GM19240 (cell line): ENCODE results near the gene RNF112.

Source experiments
- DNase-seq: peaks from one replicate; pipeline ENCODE4 v3.0.0; 2011; ENCODE audit warnings: low spot score; ENCODE audit not compliant: insufficient read length

RNF112 gene

DNA sequence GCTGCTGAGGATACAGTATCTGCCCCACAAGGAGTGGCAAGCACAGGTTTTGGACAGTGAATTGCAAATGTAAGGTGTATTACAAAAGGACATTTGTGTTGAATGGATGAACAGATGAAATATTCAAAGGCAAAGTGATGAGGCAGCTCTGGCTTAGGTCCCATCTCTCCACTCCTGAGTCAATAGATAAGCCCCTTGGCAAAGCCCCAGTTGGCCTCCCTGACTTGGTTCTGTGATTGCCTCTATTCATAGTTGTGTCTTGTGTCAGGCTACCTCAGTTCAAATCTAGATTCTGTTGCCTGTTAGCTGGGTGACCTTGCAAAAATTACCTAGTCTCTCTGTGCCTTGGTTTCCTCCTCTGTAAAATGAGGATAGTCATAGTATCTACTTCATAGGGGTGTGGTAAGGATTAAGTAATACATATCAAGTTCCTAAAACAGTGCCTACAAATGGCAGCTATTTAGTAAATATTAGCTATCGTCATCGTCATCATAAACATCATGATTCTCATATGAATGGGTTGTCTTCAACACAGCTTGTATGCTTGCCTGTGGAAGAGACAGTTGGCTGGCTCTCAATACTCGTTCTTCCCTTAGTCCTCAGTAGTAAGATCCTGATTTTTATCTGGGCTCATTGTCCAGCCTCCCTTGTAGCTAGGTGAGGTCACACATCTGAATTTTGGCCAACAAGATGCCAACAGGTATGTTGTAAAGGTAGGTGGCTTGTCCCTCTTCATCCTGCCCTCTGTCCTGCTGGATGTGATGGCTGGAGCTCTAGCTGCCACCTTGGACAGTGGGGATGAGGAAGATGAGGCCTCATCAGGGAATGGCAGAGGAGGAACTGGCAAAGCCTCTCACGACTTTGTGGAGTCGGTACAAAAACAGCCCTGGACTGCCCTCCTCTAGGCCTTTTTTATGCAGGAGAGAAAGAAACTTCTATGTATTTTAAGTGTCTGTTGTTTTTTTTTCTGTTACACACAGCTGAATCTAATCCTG lies 21.9 kb upstream of the RNF112 start:
- DNase-seq: no peak

- DNase-seq: no peak
These were observed 20.1 kb upstream of the RNF112 start for GRCh38 chr17:19390951-19391350.

DNA sequence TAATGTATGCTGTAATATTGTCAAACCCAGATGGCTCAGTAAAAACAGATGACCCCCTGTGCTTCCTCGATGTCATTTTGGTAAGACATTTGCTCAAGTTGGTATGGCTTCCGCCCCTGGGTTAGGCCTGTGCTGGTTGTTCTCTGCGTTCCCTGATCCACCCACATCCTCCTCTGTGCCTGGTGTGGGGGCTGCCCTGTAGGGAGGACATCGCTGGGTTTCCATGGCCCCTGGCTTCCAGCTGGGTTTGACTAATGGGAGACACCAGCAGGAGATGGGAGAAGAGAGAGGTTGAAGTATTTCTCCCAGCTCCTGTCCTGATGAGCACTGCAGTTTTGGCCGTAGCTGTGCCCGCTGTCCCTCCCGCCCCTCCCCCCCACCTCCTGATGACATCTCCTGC lies 19.6 kb upstream of the RNF112 start:
- no peak for DNase-seq

- DNase-seq: no peak
These were observed 18.7 kb upstream of the RNF112 start for GRCh38 chr17:19392303-19392702.

DNA sequence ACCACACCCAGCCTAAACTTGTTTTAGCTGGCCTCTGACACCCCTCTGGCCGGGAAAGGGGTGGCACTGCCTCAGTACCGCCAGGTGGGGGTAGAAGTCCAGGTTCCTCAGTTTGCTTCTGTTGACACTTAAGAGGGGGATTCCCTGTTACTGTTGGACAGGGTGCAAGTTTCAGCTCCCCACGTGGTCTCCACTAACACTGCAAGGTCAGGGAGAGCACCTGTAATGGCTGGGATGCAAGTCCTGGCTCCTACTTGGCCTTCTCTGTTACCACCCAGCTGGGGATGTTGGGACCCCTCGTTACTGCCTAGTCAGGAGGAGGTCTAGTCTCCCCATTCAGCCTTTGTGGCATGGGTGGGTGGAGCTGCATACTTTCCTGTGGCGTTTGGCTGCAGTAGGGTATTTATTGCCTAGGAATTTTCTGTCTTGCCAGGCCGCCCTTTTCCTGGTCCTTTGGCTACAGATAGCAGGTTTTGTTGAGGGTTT lies 13.4 kb upstream of the RNF112 start:
- DNase-seq: no peak

GRCh38 chr17:19398301-19399181 lies 12.5 kb upstream of the RNF112 start:
- no peak for DNase-seq

DNA sequence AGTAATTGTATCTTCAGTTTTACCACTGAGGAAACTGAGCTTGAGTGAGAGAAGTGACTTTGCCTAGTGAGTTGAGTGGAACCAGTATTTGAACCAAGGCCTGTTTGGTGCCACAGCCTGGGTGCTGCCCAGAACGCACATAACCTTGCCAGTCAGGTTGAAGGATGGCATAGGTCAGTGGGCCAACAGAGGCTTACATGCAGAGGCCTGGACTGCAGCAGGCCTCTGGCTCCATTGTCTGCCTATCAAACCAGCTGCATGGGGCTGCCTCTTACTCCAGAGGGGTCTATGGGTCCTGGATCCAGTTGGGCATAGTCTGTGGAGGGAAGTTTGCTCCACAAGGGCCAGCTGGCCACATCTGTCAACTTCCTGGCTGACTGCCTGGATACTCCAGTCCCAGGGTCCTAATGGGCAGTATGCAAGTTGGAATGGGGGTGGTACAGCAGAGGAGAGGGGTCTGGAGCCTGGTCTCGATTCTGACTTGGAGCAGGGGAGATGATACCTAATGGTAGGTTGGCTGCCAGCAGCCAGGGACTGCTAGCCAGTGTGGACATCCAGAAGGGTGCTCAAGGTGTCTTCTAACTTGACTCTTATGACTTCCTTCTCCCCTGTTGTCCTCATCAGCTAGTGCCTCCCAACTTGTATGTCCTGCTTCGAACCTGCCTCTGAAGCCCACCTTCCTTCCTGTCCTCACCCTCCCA lies 11.1 kb upstream of the RNF112 start:
- DNase-seq: no peak

DNA sequence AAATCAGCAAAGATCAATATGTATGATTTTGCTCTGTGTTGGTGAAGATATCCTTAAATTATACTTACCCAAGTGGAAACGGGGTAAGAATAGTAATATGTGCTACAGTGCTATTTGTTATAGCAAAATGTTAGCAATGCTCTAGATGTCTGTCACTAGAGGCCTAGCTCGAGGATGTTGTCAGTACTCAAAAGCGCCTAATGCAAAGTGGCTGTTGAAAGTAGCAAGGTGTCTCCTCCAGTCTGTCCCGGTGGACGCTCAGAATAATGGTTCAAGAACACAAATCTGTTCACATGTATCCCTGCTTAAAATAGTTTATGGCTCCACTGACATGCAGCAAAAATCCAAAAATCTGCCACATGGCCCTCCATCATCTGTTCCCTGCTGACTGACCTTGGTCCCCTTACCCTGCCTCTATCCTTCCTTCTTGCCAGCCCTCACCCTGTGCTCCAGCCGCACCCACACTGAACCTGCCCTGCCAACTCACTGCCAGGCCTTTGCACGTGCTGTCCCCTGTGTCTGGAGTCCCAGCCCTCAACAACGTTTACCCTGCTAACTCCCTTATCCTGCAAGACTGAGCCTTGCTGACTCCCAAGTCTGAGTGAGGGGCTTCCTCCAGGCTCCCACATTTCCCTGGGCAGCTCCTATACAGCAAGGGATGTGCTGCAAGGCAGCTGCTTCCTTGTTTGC lies 9.6 kb upstream of the RNF112 start:
- DNase-seq: no peak

- no peak for DNase-seq
These were observed 8.9 kb upstream of the RNF112 start for GRCh38 chr17:19402171-19402570.

- no peak for DNase-seq
These were observed 8.0 kb upstream of the RNF112 start for GRCh38 chr17:19403021-19403420.

GRCh38 chr17:19404264-19404663 lies 6.8 kb upstream of the RNF112 start:
- no peak for DNase-seq

DNA sequence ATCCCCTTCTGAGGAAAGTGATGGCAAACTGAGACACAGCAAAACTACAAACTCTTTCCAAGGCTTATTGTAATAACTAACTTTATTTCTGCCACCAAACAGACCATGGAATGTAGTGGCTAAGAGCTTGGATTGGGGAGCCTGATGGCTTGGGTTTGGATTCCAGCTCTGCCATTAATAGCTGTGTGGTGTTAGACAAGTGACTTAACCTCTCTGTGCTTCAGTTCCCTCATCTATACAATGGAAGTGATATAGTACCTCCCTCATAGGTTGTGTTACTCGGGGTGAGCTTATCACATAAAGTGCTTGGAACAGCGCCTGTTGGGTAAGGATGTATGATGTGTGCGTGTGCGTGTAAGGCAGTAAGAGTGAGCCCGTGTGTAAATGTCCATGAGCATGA lies 5.9 kb upstream of the RNF112 start:
- no peak for DNase-seq

GRCh38 chr17:19407601-19408345 lies 3.3 kb upstream of the RNF112 start:
- DNase-seq: no peak

GRCh38 chr17:19408346-19408710 lies 2.7 kb upstream of the RNF112 start:
- no peak for DNase-seq

DNA sequence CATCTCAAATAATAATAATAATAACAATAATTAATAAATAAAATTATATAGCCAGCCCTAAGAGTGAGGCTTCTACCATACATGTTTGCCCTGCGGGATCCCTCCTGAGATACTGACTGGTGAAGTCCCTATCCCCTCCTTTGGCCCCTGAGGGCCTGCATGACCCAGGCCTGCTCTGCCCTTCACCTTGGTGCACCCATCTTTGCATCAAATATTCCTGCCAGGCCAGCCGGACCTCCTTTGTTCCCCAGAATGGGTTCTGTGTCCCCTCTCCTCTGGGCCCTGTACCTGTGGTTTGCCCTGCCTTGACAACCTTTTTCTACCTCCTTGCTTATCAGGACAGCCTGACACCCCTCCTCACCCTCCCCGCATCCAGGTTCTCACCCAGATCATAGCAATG lies 2.0 kb upstream of the RNF112 start:
- no peak for DNase-seq

DNA sequence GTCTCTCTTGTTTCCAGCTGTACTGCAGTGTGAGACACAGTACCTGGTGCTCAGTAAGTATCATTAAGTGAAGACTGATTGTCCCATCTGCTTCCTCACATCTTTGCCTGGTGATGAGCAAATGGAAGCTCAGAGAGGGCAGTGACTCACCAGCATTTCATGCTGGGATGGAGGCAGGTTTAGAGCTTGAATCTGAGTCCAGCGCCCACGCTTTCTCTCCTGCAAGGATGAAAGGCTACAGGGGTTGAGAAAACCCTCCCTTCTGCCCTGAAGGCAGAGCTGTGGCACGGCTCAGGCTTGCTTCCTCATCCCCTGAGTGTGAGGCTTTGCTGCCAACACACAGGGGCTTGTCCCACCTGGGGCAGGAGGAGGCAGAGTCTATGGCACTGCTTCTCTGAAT lies 1.5 kb upstream of the RNF112 start:
- no peak for DNase-seq

DNA sequence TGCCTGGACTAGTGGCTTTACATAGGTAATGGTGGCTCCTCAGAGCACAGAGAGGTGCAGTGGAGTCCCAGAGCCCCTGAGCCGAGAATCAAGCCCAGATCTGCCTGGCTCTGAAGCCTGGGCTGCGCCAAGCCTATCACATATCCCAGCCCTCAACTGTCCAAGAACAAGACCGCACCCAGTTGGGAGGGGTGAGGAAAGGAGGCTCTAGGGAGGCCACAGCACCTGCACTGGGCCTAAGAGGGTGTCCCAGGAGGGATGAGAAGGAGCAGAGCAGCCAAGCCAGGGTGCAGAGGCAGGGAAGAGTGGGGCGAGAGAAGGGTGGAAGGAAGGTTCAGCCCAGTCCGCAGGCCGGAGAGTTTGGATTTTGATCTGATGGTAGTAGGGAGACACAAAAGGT lies 941 bp upstream of the RNF112 start:
- DNase-seq: no peak

- DNase-seq: no peak
These were observed 599 bp downstream of the RNF112 start for GRCh38 chr17:19411631-19412030.

DNA sequence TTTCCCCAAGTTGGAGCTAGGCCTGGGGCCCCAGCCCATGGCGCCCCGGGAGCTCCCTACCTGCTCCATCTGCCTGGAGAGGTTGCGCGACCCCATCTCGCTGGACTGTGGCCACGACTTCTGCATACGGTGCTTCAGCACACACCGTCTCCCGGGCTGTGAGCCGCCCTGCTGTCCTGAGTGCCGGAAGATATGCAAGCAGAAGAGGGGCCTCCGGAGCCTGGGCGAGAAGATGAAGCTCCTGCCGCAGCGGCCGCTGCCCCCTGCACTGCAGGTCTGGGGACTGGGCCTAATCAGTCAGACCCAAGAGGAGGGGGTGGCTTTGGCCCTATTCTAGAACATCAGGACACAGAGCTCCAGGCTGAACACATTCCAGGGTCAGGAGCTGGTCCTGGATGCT lies 1.5 kb downstream of the RNF112 start:
- DNase-seq: no peak

DNA sequence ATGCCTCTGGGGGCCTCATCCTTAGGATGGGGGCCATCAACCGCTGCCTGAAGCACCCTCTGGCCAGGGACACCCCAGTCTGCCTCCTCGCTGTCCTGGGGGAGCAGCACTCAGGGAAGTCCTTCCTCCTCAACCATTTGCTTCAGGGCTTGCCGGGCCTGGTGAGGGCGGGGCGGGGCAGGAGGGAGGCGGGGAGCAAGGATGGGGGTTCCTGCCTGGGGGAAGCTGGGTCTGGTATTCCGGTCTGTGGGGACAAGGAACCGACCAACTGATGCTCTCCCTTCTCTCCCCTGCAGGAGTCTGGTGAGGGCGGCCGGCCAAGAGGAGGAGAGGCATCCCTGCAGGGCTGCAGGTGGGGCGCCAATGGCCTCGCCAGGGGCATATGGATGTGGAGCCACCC lies 2.0 kb downstream of the RNF112 start:
- no peak for DNase-seq
